Activated T-helper 2 cell treated with anti-CD3 and anti-CD28 coated beads, Interferon-gamma antibody, Interleukin-2, Interleukin-4, amounts not matched to agents 10 μg/mL and 5 μg/mL and 100 μg/mL, durations not matched to agents 14 hours and 24 hours and 36 hours (primary cell): ENCODE data around the gene SPIRE2. TPM values are rescaled to one million over a fixed set of nuclear protein-coding genes. Genes with fewer than 3 reads are reported as not detected.

Experiments
- DNase-seq: peaks from one replicate; pipeline ENCODE4 v3.0.0; 2021; ENCODE audit warnings: low spot score
- H3K27ac Mint-ChIP-seq: one replicate; pipeline ENCODE4 v1.8.0; 2021; ENCODE audit warnings: mixed read lengths
- H3K27me3 Mint-ChIP-seq: one replicate; pipeline ENCODE4 v1.8.0; 2021; ENCODE audit warnings: low read depth, mixed read lengths
- H3K36me3 Mint-ChIP-seq: one replicate; pipeline ENCODE4 v1.8.0; 2021; ENCODE audit warnings: low read depth, mixed read lengths
- H3K4me1 Mint-ChIP-seq: one replicate; pipeline ENCODE4 v1.8.0; 2021; ENCODE audit warnings: low read depth, mixed read lengths
- H3K4me3 Mint-ChIP-seq: one replicate; pipeline ENCODE4 v1.8.0; 2021; ENCODE audit warnings: low read depth, mild to moderate bottlenecking, moderate library complexity, mixed read lengths
- H3K9me3 Mint-ChIP-seq: one replicate; pipeline ENCODE4 v1.8.0; 2021; ENCODE audit warnings: mixed read lengths
- intact Hi-C: fragments of 100-400 bp; cut with micrococcal nuclease; formaldehyde crosslinking; loops from one replicate; pipeline ENCODE4 v1.15.1; 2023
- total RNA-seq: library from RNA; stranded (reverse); gene quantifications from 2 replicates; pipeline ENCODE4 v1.2.3, GENCODE V29; 2022

The SPIRE2 gene
- total RNA-seq, 1 donor from 2014 or later, result 1.9 TPM

DNA sequence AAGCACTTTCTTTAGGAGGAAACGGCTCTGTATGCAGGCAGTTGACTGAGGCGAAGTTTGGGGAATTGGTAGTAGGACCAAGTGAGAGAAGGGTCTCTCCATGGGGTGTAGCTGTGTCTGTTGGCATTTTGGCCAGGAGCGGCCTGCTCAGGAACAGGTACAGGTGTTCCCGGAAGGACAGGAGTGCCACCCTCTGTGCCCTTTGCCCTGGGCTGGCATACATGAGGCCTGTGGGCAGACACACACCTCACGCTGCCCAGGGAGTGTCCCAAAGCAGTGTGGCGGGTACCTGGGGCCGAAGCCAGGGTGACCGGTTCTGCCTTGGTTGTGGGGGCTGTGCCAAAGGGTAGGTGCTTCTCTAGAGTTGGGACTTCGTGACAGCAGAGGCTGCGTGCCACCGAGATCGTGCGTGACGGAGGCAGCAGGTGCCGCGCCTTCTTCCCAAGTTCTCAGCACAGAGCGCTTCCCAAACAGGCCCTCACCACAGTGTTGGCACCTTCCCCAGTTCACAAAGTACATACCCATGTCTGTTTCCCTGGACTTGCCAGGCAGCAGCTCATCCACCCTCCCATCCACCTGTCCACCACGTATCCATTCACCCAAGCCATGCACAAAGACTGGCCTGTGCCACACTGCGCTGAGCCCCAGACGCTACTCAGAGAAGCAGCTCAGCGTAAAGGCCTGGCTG lies 25.2 kb downstream of the SPIRE2 start:
- no peaks in the 10 kb centered on the region for H3K9me3 Mint-ChIP-seq
- no peaks in the 10 kb centered on the region for H3K36me3 Mint-ChIP-seq
- H3K27ac Mint-ChIP-seq, result no peak overlapping the region
- intact Hi-C loops, result no loop called here
- no peaks in the 10 kb centered on the region for H3K4me1 Mint-ChIP-seq
- no peak overlapping the region for H3K4me3 Mint-ChIP-seq
- H3K27me3 Mint-ChIP-seq, result no peaks in the 10 kb centered on the region
- no peak for DNase-seq

DNA sequence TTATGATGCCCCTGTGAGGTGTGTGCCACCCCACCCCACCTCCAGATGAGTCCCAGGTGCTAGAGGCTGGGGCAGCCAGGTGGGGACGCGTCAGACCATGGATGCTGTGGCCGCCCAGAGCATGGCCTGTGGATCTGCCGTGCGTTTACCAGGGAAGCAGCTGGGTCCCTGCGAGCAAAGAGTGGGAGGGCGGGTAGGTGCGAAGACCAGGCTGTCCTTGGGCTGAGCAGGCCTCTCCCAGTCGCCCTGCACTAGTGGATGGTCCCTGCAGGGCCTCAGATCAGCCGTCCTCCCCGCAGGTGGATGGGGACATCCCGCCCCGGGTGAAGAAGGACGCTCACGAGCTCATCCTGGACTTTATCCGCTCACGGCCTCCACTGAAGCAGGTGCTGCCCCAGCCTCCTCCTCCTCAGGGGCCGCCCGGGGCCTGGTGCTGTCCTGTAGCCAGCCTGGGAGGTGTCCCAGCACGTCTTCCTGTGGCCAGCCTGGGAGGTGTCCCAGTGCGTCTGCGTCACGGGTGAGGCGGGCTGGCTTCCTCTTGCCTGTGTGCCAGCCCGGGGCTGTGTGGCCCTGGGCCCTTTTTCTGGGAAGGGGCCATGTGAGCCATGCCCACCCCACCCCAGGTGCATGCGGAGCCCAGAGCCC lies 27.1 kb downstream of the SPIRE2 start:
- no peak overlapping the region for H3K27ac Mint-ChIP-seq
- no peak overlapping the region for H3K4me3 Mint-ChIP-seq
- no peaks in the 10 kb centered on the region for H3K36me3 Mint-ChIP-seq
- H3K9me3 Mint-ChIP-seq, result no peaks in the 10 kb centered on the region
- DNase-seq, result no peak
- H3K4me1 Mint-ChIP-seq, result no peaks in the 10 kb centered on the region
- no peaks in the 10 kb centered on the region for H3K27me3 Mint-ChIP-seq
- intact Hi-C loops, result no loop called here

- Mint-ChIP-seq H3K27ac (no peak overlapping the region), H3K36me3 (no peaks in the 10 kb centered on the region), H3K4me1 (peaks cover 1% of the 10 kb centered on the region), H3K27me3 (no peaks in the 10 kb centered on the region), H3K4me3 (no peak overlapping the region), H3K9me3 (no peaks in the 10 kb centered on the region)
- no peak for DNase-seq
- intact Hi-C loops, result no loop called here
Observed at GRCh38 chr16:89855986-89856385, 27.7 kb downstream of the SPIRE2 start.

DNA sequence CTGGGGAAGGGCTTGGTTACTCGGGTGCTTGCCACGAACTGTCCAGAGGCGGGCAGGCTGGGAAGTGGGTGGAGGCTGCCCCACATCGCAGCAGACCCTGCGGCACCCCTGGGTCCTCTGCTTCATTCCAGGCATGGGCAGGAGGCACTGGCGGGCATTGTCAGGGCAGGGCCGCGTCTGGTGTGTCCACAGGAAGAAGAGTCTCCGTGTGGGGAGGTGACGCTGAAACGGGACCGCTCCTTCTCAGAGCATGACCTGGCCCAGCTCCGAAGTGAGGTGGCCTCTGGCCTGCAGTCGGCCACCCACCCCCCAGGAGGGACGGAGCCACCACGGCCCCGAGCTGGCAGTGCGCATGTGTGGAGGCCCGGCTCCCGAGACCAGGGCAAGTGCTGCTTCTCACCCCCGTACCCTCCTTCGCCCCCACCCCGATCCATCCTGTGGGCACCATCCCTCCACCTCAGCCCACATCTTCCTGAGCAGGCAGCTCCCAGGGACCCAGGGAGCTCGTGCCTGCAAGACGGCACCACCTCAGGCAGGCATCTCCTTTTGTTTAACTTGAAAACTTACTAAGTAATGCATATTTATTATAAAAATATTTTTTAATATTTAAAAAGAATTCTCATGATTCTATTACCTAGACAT lies 30.8 kb downstream of the SPIRE2 start:
- no peaks in the 10 kb centered on the region for H3K27me3 Mint-ChIP-seq
- no peak for DNase-seq
- no peak overlapping the region for H3K4me3 Mint-ChIP-seq
- peaks cover 22% of the 10 kb centered on the region for H3K4me1 Mint-ChIP-seq
- H3K36me3 Mint-ChIP-seq, result no peaks in the 10 kb centered on the region
- no peak overlapping the region for H3K27ac Mint-ChIP-seq
- no peaks in the 10 kb centered on the region for H3K9me3 Mint-ChIP-seq
- intact Hi-C loops, result no loop called here

DNA sequence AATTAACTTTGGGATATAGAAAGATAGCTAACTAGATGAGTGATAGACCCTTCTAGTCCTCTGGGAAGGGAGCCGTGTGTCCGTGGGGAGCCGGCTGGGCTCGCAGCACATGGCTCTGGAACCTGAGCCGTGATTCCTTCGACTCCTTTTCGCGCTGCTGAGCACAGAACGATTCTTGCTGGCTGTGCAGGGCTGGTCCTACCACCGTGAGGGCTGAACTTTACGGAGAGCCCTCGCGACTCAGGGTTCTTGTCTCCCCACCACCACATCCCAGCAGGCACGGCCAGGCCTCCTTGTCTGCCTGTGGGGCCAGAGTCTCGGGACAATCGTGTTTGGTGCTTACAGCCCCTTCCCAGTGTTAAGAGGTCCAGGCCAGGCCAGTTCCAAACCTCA lies 31.3 kb downstream of the SPIRE2 start:
- DNase-seq, result no peak
- intact Hi-C loops, result loop anchor here (1.0 to 5.0 kb wide), 3 partner anchors 43 to 153 kb away; partner anchors contain the start of genes FANCA, VPS9D1 and ZNF276
- Mint-ChIP-seq H3K36me3 (peaks cover under 1% of the 10 kb centered on the region), H3K9me3 (no peaks in the 10 kb centered on the region), H3K27ac (no peak overlapping the region), H3K27me3 (no peaks in the 10 kb centered on the region), H3K4me3 (no peak overlapping the region), H3K4me1 (peaks cover 28% of the 10 kb centered on the region)

- Mint-ChIP-seq H3K27ac (no peak overlapping the region), H3K4me1 (peaks cover 29% of the 10 kb centered on the region), H3K27me3 (no peaks in the 10 kb centered on the region), H3K4me3 (no peak overlapping the region), H3K9me3 (no peaks in the 10 kb centered on the region), H3K36me3 (peaks cover 6% of the 10 kb centered on the region)
- peak; percentile 75 for DNase-seq
- intact Hi-C loops, result loop anchor here (1.0 to 5.0 kb wide), 3 partner anchors 44 to 155 kb away; partner anchors contain the start of genes FANCA, VPS9D1 and ZNF276
Observed at GRCh38 chr16:89860747-89861304, 32.6 kb downstream of the SPIRE2 start.

GRCh38 chr16:89861648-89862047 lies 33.4 kb downstream of the SPIRE2 start:
- intact Hi-C loops, result loop anchor here (2.0 to 5.0 kb wide), 2 partner anchors 45 to 139 kb away; partner anchors contain the start of genes FANCA, VPS9D1 and ZNF276
- H3K36me3 Mint-ChIP-seq, result peaks cover 6% of the 10 kb centered on the region
- H3K27ac Mint-ChIP-seq, result no peak overlapping the region
- DNase-seq, result no peak
- H3K4me1 Mint-ChIP-seq, result peaks cover 29% of the 10 kb centered on the region
- no peaks in the 10 kb centered on the region for H3K9me3 Mint-ChIP-seq
- no peaks in the 10 kb centered on the region for H3K27me3 Mint-ChIP-seq
- H3K4me3 Mint-ChIP-seq, result no peak overlapping the region

- Mint-ChIP-seq H3K9me3 (no peaks in the 10 kb centered on the region), H3K4me3 (peak overlapping the region; percentile 69), H3K36me3 (peaks cover 9% of the 10 kb centered on the region), H3K27me3 (no peaks in the 10 kb centered on the region), H3K27ac (peak overlapping the region; percentile 80), H3K4me1 (peaks cover 29% of the 10 kb centered on the region)
- intact Hi-C loops, result loop anchor here (5.0 kb wide), 1 partner anchor 140 kb away; the partner anchor contains the start of genes VPS9D1 and ZNF276
- no peak for DNase-seq
Observed at GRCh38 chr16:89862732-89863131, 34.5 kb downstream of the SPIRE2 start.

DNA sequence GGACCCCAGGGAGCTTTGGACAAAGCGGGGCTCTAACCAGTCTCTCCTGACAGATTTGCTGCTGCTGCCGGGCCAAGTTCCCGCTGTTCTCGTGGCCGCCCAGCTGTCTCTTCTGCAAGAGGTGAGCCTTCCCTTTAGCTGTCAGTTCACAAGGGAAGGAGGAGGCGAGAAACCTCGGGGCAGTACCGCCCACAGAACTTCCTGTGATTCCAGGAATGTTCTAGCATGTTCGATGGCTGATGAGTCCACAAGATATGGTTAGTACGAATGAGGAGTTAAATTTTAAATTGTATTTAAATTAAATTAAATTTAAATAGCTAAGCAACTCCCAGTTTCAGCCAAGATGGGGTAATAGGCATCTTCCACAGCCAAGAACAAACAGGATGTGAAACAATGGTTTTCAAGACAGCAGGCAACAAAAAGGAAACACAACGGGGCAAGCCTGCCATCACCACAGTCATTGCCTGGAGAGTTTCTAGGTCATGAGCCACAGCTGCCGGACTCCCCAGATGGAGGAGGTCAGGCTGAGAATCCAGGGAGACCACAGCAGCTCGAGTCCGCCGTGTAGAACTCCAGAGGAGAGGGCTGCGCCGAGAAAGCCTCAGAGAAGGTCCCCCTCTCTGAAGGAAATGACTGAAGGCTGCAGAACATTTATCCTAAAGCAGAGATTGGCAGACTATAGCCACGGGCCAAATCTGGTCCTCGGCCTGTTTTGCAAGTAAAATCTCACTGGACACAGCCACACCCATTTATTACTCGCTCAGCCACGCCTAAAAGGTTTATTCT lies 35.7 kb downstream of the SPIRE2 start:
- Mint-ChIP-seq H3K9me3 (no peaks in the 10 kb centered on the region), H3K4me1 (peaks cover 29% of the 10 kb centered on the region), H3K36me3 (peaks cover 14% of the 10 kb centered on the region), H3K27me3 (no peaks in the 10 kb centered on the region), H3K4me3 (peak overlapping the region; percentile 69), H3K27ac (peak overlapping the region; percentile 84)
- peak; percentile 54 for DNase-seq
- intact Hi-C loops, result loop anchor here (1.0 to 5.0 kb wide), 3 partner anchors 9 to 142 kb away; partner anchors contain the start of genes TCF25, VPS9D1 and ZNF276

DNA sequence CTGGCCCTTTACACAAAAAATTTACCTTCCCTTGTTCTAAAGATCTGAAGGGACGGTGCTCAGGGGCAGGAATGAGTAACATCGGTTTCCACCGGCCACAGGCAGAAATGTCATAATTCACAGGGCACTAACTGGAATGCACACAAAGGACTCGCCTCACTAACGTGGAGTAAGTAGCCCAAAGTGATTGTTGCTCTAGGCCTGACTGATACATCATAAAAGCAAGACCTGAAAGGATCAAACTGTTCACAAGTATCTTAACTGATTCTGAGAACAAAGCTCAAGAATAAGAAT lies 36.2 kb downstream of the SPIRE2 start:
- intact Hi-C loops, result loop anchor here (1.0 to 5.0 kb wide), 3 partner anchors 9 to 142 kb away; partner anchors contain the start of genes TCF25, VPS9D1 and ZNF276
- Mint-ChIP-seq H3K4me1 (peaks cover 29% of the 10 kb centered on the region), H3K9me3 (no peaks in the 10 kb centered on the region), H3K4me3 (peak overlapping the region; percentile 38), H3K27ac (peak overlapping the region; percentile 84), H3K27me3 (no peaks in the 10 kb centered on the region), H3K36me3 (peaks cover 14% of the 10 kb centered on the region)
- no peak for DNase-seq

GRCh38 chr16:89867918-89868317 lies 39.6 kb downstream of the SPIRE2 start:
- Mint-ChIP-seq H3K27ac (no peak overlapping the region), H3K36me3 (peaks cover 14% of the 10 kb centered on the region), H3K9me3 (no peaks in the 10 kb centered on the region), H3K4me3 (no peak overlapping the region), H3K27me3 (no peaks in the 10 kb centered on the region), H3K4me1 (peaks cover 18% of the 10 kb centered on the region)
- no peak for DNase-seq
- intact Hi-C loops, result no loop called here

DNA sequence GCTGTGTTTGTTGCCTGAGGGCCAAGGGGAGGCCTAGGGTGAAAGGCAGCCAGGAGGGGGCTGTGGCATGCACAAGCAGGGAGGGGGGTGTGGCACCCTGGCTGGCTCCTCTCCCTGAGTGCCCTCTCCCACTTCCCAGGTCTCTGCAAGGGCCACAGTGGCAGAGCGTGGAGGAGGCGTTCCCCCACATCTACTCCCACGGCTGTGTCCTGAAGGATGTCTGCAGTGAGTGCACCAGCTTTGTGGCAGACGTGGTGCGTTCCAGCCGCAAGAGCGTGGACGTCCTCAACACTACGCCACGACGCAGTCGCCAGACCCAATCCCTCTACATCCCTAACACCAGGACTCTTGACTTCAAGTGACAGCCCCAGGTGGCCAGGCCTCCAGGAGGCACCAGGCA lies 41.6 kb downstream of the SPIRE2 start:
- Mint-ChIP-seq H3K27ac (no peak overlapping the region), H3K36me3 (peaks cover 19% of the 10 kb centered on the region), H3K9me3 (peaks cover 2% of the 10 kb centered on the region), H3K4me3 (no peak overlapping the region), H3K4me1 (peaks cover 3% of the 10 kb centered on the region), H3K27me3 (no peaks in the 10 kb centered on the region)
- intact Hi-C loops, result no loop called here
- DNase-seq, result no peak
